Epithelial cell of esophagus (primary cell): Measurements from ENCODE around the gene PTPRE.

Source experiments
- DNase-seq: peaks from one replicate; pipeline ENCODE4 v3.0.0; 2010; ENCODE audit warnings: low read depth
- H3K4me3 ChIP-seq: 2 replicates; pipeline ENCODE4 v1.5.1; 2011; ENCODE audit warnings: mild to moderate bottlenecking, low read length, control low read depth
- TF ChIP-seq, protein P1 (sequence below): IDR thresholded peaks from 2 replicates; pipeline ENCODE4 v1.5.1; 2011; ENCODE audit warnings: low read depth, mild to moderate bottlenecking, low read length, control low read depth, inconsistent platforms; ENCODE audit not compliant: insufficient read depth; ENCODE audit errors: missing control alignments

The PTPRE gene

GRCh38 chr10:127923646-127924045, 16.7 kb downstream of the PTPRE start:
- TF ChIP-seq, protein P1, sequence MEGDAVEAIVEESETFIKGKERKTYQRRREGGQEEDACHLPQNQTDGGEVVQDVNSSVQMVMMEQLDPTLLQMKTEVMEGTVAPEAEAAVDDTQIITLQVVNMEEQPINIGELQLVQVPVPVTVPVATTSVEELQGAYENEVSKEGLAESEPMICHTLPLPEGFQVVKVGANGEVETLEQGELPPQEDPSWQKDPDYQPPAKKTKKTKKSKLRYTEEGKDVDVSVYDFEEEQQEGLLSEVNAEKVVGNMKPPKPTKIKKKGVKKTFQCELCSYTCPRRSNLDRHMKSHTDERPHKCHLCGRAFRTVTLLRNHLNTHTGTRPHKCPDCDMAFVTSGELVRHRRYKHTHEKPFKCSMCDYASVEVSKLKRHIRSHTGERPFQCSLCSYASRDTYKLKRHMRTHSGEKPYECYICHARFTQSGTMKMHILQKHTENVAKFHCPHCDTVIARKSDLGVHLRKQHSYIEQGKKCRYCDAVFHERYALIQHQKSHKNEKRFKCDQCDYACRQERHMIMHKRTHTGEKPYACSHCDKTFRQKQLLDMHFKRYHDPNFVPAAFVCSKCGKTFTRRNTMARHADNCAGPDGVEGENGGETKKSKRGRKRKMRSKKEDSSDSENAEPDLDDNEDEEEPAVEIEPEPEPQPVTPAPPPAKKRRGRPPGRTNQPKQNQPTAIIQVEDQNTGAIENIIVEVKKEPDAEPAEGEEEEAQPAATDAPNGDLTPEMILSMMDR: no peak
- no peak for DNase-seq
- no peak overlapping the region for H3K4me3 ChIP-seq

- no peak overlapping the region for H3K4me3 ChIP-seq
- DNase-seq: no peak
- TF ChIP-seq, protein P1: no peak
Measured at GRCh38 chr10:127925471-127926207, 18.7 kb downstream of the PTPRE start.

GRCh38 chr10:127926455-127926854, 19.6 kb downstream of the PTPRE start:
- H3K4me3 ChIP-seq: no peak overlapping the region
- DNase-seq: no peak
- TF ChIP-seq, protein P1: no peak

DNA sequence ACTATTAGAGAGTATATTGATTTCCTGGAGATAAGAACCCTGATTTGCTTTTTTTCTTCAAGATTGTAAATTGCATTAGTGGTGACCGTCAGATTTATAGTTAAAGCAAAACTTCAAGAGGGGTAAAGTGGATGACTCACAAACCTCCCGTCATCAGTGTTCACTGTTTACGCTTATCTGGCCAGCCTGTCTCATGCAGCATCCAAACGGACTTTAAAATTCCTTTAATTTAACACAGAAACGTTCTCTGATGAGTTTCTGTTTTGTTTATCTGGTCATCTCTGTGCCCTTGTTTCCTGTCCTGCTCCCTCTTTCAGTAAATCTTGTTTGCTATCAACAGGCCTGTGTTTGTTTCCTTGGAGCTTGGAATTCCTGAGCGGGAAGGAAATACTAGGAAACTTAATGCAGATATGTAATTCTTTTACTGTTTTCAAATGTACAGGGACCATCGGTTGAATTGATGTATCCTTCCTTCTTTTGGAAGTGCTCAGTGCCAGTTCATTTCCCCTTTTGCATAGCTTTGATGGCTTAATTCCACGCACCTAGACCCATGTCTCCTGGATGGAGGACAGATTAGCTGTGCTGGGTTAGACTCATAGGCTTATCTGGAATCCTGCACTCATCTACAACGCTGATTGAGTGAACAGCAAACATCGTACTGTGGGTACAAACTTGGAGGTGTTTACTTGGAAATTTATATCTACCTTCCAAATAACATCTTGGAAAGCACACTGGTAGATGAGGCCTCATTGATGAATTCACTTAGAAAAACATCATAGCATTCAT, 21.3 kb downstream of the PTPRE start:
- no peak overlapping the region for H3K4me3 ChIP-seq
- TF ChIP-seq, protein P1: no peak
- DNase-seq: peak; percentile 23

GRCh38 chr10:127932521-127933270, 25.8 kb downstream of the PTPRE start:
- no peak overlapping the region for H3K4me3 ChIP-seq
- TF ChIP-seq, protein P1: no peak
- DNase-seq: no peak

DNA sequence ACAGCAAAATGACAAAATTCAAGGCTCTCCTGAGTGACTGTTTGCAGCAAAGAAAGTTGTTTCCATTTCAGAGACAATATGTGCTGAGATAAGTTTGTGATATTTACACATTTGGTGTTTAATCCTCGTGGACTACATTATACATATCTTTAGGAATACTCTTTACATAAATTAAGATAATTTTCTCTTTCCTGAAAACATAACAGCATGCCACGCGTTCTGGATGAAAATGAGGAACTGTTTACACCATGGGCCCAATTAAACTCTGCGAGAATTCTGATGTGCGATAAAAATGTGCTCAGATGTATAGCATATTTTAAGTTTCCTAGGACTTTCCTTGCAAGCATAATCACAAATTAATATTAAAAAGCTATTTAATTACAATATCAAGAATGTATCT, 26.4 kb downstream of the PTPRE start:
- TF ChIP-seq, protein P1: no peak
- H3K4me3 ChIP-seq: no peak overlapping the region
- no peak for DNase-seq
